Measurements from ENCODE around the gene ACOXL. TPM values are rescaled to one million over a fixed set of nuclear protein-coding genes. Genes with fewer than 3 reads are reported as not detected.
A peak's percentile ranks its signal among the peaks of the same experiment; 100 is the strongest.

ACOXL gene
- total RNA-seq, 2 experiments from 2014 or later, result 0.14 to 0.56 TPM

DNA sequence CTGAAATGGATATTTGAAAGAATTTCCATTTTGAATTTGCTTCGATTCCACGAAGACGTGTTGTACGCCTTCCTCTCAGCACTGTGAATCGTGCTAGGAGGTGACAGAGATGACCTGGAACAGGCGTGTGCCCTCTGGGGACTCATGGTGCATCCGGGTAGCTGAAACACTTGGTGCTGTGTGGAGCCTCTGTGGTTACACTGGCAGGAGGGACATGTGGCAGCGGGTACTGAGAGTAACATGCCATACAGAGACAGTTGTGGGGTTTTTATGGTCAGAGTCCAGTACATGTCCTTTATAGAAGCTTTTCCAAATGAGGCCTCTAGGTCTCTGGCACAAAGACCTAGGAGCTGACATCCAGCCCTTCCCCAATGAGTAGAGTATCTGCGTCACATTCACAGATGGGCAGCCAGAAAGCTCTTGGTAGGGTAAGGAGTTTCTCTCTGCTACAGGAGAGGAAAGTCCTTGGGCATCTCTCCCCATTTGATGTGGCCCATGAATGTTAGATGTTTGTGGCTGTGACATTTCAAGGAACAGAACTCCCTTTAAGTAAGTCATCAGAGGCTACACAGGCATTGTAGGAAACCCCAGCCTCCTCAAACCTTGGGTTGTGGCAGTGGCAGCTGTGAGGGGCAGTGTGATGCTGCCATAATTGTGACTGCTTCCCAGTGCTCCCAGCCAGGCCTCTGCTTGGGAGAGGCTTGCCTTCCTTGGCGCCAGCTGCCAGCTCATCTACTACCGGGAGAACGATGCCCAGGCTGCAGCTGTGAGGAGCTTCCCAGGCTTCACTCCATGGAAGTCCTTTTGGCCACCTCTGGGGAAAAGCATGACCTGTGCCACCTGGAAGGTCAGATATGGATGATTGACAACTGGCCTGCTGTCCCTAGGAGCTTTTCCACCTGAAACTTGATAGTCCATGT is 80.6 kb downstream of the ACOXL start:
- DNase-seq (peak; percentile 20), ATAC-seq (peak; percentile 44)
- intact Hi-C loops (cut with micrococcal nuclease), result loop anchor here (5.0 kb wide), 2 partner anchors 39 to 304 kb away; no protein-coding TSS in a partner anchor
- peaks cover 18% of the 10 kb centered on the region for H3K4me1 Mint-ChIP-seq (ENCODE audit: low read depth)
- no peaks in the 10 kb centered on the region for H3K36me3 Mint-ChIP-seq (ENCODE audit: low read depth)
- H3K9me3 Mint-ChIP-seq, result no peaks in the 10 kb centered on the region
- H3K27ac Mint-ChIP-seq, result no peak overlapping the region
- peaks cover 11% of the 10 kb centered on the region for H3K27me3 Mint-ChIP-seq
- TF ChIP-seq, protein P1, sequence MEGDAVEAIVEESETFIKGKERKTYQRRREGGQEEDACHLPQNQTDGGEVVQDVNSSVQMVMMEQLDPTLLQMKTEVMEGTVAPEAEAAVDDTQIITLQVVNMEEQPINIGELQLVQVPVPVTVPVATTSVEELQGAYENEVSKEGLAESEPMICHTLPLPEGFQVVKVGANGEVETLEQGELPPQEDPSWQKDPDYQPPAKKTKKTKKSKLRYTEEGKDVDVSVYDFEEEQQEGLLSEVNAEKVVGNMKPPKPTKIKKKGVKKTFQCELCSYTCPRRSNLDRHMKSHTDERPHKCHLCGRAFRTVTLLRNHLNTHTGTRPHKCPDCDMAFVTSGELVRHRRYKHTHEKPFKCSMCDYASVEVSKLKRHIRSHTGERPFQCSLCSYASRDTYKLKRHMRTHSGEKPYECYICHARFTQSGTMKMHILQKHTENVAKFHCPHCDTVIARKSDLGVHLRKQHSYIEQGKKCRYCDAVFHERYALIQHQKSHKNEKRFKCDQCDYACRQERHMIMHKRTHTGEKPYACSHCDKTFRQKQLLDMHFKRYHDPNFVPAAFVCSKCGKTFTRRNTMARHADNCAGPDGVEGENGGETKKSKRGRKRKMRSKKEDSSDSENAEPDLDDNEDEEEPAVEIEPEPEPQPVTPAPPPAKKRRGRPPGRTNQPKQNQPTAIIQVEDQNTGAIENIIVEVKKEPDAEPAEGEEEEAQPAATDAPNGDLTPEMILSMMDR (IDR thresholded peaks at IDR 0.05), result no peak
- CTCF ChIA-PET, result interaction anchor here (0.6 to 3.7 kb wide), 37 partner anchors 8 to 334 kb away, joined by 3 to 43 read pairs (median 6); no protein-coding TSS in a partner anchor
- POLR2A ChIA-PET, result interaction anchor here (1.1 to 1.7 kb wide), 3 partner anchors 45 to 296 kb away, joined by 3 to 4 read pairs (median 4); no protein-coding TSS in a partner anchor
- H3K4me3 Mint-ChIP-seq, result no peak overlapping the region

DNA sequence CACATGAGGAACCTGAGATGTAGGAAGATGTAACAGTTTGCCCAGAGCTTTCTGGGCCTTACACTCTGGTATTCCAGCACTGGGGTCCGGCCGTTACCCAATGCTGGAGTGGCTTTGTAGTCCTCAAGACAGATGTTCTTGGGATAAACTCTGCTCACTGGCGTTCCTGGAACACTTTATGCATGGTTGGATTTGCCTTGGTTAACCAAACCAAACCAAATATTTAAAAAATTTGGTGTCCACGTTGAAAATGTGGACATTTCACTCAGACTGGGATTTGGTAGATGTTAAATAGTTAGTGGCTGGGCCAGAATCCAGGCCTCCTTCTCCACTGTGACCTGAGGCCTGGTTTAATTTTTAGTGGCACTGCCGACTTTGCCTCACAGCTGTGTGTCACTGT is 81.5 kb downstream of the ACOXL start:
- Mint-ChIP-seq H3K27ac (no peak overlapping the region), H3K4me3 (no peak overlapping the region), H3K27me3 (peaks cover 10% of the 10 kb centered on the region), H3K4me1 (ENCODE audit: low read depth) (peaks cover 19% of the 10 kb centered on the region), H3K36me3 (ENCODE audit: low read depth) (no peaks in the 10 kb centered on the region), H3K9me3 (no peaks in the 10 kb centered on the region)
- no peak for DNase-seq
- ATAC-seq, result no peak
- ChIA-PET CTCF (interaction anchor here (0.6 to 3.7 kb wide), 9 partner anchors 21 to 332 kb away, joined by 3 to 43 read pairs (median 12); no protein-coding TSS in a partner anchor), POLR2A (interaction anchor here (0.6 kb wide), 1 partner anchor 136 kb away, joined by 3 read pairs; the partner anchor contains the start of gene BUB1)
- TF ChIP-seq, protein P1 (IDR thresholded peaks at IDR 0.05), result no peak
- intact Hi-C loops (cut with micrococcal nuclease), result loop anchor here (5.0 kb wide), 2 partner anchors 38 to 303 kb away; no protein-coding TSS in a partner anchor

DNA sequence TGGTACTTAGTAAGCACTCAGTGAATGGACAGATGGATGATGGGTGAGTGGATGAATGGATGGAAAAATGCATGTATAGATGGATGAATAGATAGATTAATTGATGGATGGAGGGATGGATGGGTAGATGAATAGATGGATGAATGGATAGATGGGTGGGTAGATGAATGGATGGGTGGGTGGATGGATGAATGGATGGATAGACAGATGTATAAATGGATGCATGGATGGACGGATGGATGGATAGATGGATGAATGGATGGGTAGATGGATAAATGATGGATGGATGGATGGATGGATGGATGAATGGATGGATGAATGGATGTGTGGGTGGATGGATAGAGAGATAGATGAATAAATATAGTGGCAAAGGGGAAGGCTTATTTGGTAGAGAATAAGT is 83.6 kb downstream of the ACOXL start:
- Mint-ChIP-seq H3K4me3 (no peak overlapping the region), H3K4me1 (ENCODE audit: low read depth) (peaks cover 32% of the 10 kb centered on the region), H3K36me3 (ENCODE audit: low read depth) (no peaks in the 10 kb centered on the region), H3K27me3 (peaks cover 14% of the 10 kb centered on the region), H3K27ac (no peak overlapping the region), H3K9me3 (no peaks in the 10 kb centered on the region)
- no peak for DNase-seq
- intact Hi-C loops (cut with micrococcal nuclease), result no loop called here
- TF ChIP-seq, protein P1 (IDR thresholded peaks at IDR 0.05), result no peak
- ChIA-PET CTCF (interaction anchor here (1.1 to 1.3 kb wide), 3 partner anchors 24 to 45 kb away, joined by 3 to 4 read pairs (median 3); no protein-coding TSS in a partner anchor), POLR2A (no interaction called here)
- ATAC-seq, result no peak

DNA sequence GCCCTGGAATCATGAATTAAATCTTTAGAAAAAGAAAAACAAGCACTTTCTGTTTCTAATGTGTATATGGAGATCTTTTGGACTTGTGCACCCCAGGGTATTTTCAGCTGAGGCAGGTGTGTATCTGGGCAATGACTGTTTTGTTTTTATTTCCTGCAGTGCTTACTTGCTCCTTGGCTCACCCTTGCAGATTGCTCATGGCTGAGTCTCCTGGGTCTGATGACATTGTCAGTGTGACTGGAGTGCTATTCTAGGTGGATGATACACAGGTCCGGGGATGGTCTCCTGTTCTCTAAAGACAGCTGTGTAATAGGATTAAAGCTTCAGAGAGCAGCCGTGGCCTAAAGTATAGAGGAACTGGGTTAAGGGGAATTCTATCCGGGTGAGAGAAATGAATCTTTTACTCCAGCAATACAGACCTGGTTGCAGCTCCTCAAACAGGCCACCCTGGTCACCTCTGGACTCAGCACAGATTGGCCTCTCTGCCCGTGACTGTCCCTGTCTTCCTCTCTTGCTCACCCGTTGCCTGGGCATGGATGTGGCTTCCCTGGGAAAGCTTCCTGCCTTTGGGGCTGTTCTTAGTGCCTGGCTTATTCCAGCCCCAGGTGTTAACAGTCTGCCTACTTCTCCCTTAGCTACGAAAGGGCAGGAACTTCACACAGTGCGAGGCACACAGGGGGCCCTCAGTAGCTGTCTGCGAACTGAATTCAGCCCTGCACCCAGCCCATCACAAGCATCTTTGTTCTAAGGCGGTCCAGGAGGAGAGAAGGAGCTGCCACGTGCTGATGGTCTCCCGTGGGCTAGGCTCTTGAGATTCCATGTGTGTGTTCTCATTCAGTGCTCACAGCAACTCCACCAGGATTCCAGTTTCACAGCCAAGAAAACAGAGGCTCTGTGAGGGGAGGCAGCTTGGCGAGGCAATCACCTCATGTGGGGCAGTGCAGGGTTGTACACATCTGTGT is 84.3 kb downstream of the ACOXL start:
- no peak for DNase-seq
- Mint-ChIP-seq H3K4me1 (ENCODE audit: low read depth) (peaks cover 32% of the 10 kb centered on the region), H3K27me3 (peaks cover 14% of the 10 kb centered on the region), H3K9me3 (no peaks in the 10 kb centered on the region), H3K27ac (no peak overlapping the region), H3K36me3 (ENCODE audit: low read depth) (no peaks in the 10 kb centered on the region), H3K4me3 (no peak overlapping the region)
- ATAC-seq, result peak; percentile 26
- TF ChIP-seq, protein P1 (IDR thresholded peaks at IDR 0.05), result no peak
- ChIA-PET POLR2A (interaction anchor here (0.9 kb wide), 1 partner anchor 88 kb away, joined by 4 read pairs; no protein-coding TSS in a partner anchor), CTCF (interaction anchor here (1.1 to 1.3 kb wide), 3 partner anchors 23 to 44 kb away, joined by 3 to 4 read pairs (median 3); no protein-coding TSS in a partner anchor)
- intact Hi-C loops (cut with micrococcal nuclease), result no loop called here

Data from activated CD8-positive, alpha-beta T cell treated with anti-CD3 and anti-CD28 coated beads for 36 hours (primary cell).